Measurements from ENCODE around the gene ECM2.

DNA sequence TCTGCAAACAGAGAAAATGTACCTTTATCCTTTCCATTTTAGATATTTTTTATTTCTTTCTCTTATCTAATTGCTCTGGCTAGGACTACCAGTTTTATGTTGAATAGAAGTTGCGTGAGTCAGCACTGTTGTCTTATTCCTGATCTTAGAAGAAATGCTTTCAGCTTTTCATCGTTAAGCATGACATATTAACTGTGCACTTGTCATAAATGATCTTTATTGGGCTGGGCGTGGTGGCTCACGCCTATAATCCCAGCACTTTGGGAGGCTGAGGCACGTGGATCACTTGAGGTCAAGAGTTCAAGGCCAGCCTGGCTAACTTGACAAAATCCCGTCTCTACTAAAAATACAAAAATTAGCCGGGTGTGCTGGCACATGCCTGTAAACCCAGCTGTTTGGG lies 8.2 kb upstream of the ECM2 start:
- TF ChIP-seq, protein P1, sequence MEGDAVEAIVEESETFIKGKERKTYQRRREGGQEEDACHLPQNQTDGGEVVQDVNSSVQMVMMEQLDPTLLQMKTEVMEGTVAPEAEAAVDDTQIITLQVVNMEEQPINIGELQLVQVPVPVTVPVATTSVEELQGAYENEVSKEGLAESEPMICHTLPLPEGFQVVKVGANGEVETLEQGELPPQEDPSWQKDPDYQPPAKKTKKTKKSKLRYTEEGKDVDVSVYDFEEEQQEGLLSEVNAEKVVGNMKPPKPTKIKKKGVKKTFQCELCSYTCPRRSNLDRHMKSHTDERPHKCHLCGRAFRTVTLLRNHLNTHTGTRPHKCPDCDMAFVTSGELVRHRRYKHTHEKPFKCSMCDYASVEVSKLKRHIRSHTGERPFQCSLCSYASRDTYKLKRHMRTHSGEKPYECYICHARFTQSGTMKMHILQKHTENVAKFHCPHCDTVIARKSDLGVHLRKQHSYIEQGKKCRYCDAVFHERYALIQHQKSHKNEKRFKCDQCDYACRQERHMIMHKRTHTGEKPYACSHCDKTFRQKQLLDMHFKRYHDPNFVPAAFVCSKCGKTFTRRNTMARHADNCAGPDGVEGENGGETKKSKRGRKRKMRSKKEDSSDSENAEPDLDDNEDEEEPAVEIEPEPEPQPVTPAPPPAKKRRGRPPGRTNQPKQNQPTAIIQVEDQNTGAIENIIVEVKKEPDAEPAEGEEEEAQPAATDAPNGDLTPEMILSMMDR (IDR thresholded peaks at IDR 0.05): no peak
- no peak for TF ChIP-seq POLR2A (IDR thresholded peaks at IDR 0.05)
- TF ChIP-seq POLR2AphosphoS5 (IDR thresholded peaks at IDR 0.05): no peak

Data from upper lobe of left lung (tissue), 4 donors.